Skin epidermis (tissue), 12 donors: ENCODE results near the gene MYO3A.

Experiments
- H3K27ac ChIP-seq, 21 experiments: fragments of 200-600 bp; sonication (generic) in 11 of 21; one replicate each; pipeline ENCODE4 v1.5.0; 2020; ENCODE audit warnings: mild to moderate bottlenecking in 3 of 21, inconsistent platforms in 2 of 21, moderate library complexity in 2 of 21
- H3K4me3 ChIP-seq, 7 experiments: fragments of 200-600 bp; sonication (generic) in 2 of 7; one replicate each; pipeline ENCODE4 v1.5.0; 2020; ENCODE audit warnings: inconsistent platforms in 2 of 7, mild to moderate bottlenecking in 2 of 7, moderate library complexity in 1 of 7

MYO3A gene

GRCh38 chr10:26238378-26238777 lies 304.3 kb downstream of the MYO3A start:
- H3K4me3 ChIP-seq: no peak overlapping the region
- H3K27ac ChIP-seq: no peak overlapping the region

- no peak overlapping the region for H3K4me3 ChIP-seq
- H3K27ac ChIP-seq: no peak overlapping the region
Observed at GRCh38 chr10:26242706-26243350, 308.8 kb downstream of the MYO3A start.

GRCh38 chr10:26243351-26243720 lies 309.3 kb downstream of the MYO3A start:
- H3K4me3 ChIP-seq: no peak overlapping the region
- H3K27ac ChIP-seq: no peak overlapping the region

- no peak overlapping the region for H3K27ac ChIP-seq
- no peak overlapping the region for H3K4me3 ChIP-seq
Observed at GRCh38 chr10:26249681-26250080, 315.7 kb downstream of the MYO3A start.

GRCh38 chr10:26251925-26252324 lies 317.9 kb downstream of the MYO3A start:
- Histone ChIP-seq H3K27ac (no peak overlapping the region), H3K4me3 (no peak overlapping the region)

GRCh38 chr10:26254616-26255015 lies 320.6 kb downstream of the MYO3A start:
- Histone ChIP-seq H3K4me3 (no peak overlapping the region), H3K27ac (no peak overlapping the region)

- Histone ChIP-seq H3K27ac (no peak overlapping the region), H3K4me3 (no peak overlapping the region)
Observed at GRCh38 chr10:26259341-26259740, 325.3 kb downstream of the MYO3A start.
